Measurements from ENCODE around the gene NPIPA5.
"Not testable (repeated sequence)": the region's sequence is repeated elsewhere in the genome, so short reads cannot be mapped to it uniquely, and the experiment has no call there.

DNA sequence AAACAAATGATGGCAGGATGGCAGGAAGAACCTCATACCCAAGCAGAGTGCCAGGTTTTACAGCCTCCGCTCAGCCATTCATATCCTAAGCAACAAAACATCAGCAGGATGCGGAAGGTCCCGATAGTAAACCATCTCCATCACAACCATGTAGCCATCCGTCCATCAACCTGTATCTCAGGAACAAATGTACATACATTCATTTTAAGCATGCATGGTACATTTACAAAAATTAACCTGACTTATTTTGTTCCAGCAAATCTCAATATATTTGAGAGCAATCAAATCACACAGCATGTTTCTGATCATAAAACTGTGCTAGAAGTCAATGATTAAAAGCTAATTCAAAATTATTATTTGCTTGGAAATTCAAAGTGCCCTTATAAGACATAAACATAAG is at the start of gene NPIPA5:
- TF ChIP-seq POLR2A (IDR thresholded peaks at IDR 0.05): not testable (repeated sequence)
- TF ChIP-seq, protein P1, sequence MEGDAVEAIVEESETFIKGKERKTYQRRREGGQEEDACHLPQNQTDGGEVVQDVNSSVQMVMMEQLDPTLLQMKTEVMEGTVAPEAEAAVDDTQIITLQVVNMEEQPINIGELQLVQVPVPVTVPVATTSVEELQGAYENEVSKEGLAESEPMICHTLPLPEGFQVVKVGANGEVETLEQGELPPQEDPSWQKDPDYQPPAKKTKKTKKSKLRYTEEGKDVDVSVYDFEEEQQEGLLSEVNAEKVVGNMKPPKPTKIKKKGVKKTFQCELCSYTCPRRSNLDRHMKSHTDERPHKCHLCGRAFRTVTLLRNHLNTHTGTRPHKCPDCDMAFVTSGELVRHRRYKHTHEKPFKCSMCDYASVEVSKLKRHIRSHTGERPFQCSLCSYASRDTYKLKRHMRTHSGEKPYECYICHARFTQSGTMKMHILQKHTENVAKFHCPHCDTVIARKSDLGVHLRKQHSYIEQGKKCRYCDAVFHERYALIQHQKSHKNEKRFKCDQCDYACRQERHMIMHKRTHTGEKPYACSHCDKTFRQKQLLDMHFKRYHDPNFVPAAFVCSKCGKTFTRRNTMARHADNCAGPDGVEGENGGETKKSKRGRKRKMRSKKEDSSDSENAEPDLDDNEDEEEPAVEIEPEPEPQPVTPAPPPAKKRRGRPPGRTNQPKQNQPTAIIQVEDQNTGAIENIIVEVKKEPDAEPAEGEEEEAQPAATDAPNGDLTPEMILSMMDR (IDR thresholded peaks at IDR 0.05): not testable (repeated sequence)
